Measurements from ENCODE around the gene MAOB. TPM values are rescaled to one million over a fixed set of nuclear protein-coding genes. Genes with fewer than 3 reads are reported as not detected.

MAOB gene
- total and polyA plus RNA-seq, 2 donors (not counting 1 experiment from before 2014, with no cell fraction given), result not detected

- no peak overlapping the region for H3K9ac ChIP-seq (ENCODE audit: low read length)
- Mint-ChIP-seq H3K4me3 (no peak overlapping the region), H3K4me1 (peaks cover 2% of the 10 kb centered on the region), H3K9me3 (ENCODE audit: insufficient read depth) (peaks cover 3% of the 10 kb centered on the region), H3K27ac (no peak overlapping the region), H3K27me3 (peaks cover 17% of the 10 kb centered on the region)
- ChIA-PET CTCF (no interaction called here), POLR2A (no interaction called here)
- peaks cover 0 to 9% (median 1%) of the 10 kb centered on the region in 4 experiments for H3K27me3 ChIP-seq (replicated peaks in 1 of 4; ENCODE audit: control extremely low read depth in 1 of 4, control insufficient read depth in 3 of 4, insufficient read depth in 4 of 4, low read length in 3 of 4)
- no CpG with 5 or more reads among the region's 3 CpGs for WGBS (ENCODE audit: insufficient coverage)
- H3K4me1 ChIP-seq (ENCODE audit: control insufficient read depth in 2 of 2, insufficient read depth in 2 of 2, low read length in 2 of 2), result peaks cover 3 to 7% of the 10 kb centered on the region in 2 donors
- no peaks in the 10 kb centered on the region for H4K20me1 ChIP-seq (ENCODE audit: control insufficient read depth, insufficient read depth, low read length, poor library complexity, severe bottlenecking)
- intact Hi-C loops (cut with micrococcal nuclease), result no loop called here
- no peaks in the 10 kb centered on the region for H3K36me3 ChIP-seq (replicated peaks in 1 of 2; ENCODE audit: control extremely low read depth in 1 of 2, control insufficient read depth in 1 of 2, extremely low read depth in 1 of 2, insufficient read depth in 2 of 2, low read length in 1 of 2)
- H3K4me2 ChIP-seq (replicated peaks; ENCODE audit: low read depth, low read length, poor library complexity, severe bottlenecking), result no peak overlapping the region
- no peak overlapping the region for H3K4me3 ChIP-seq (ENCODE audit: control extremely low read depth in 1 of 5, extremely low read depth in 1 of 5, insufficient read depth in 1 of 5, low read depth in 2 of 5, low read length in 4 of 5)
- TF ChIP-seq EZH2 (IDR thresholded peaks at IDR 0.05; ENCODE audit: borderline replicate concordance, insufficient read depth, low read depth, low read length, poor library complexity, severe bottlenecking), result no peak
- no peak for TF ChIP-seq CTCF (IDR thresholded peaks at IDR 0.05)
- DNase-seq (peak; percentile 3), ATAC-seq (ENCODE audit: low read depth) (no peak)
- H3K9me3 ChIP-seq (ENCODE audit: control extremely low read depth in 1 of 3, control insufficient read depth in 2 of 3, insufficient read depth in 1 of 3, low read length in 2 of 3), result no peaks in the 10 kb centered on the region
- H2AFZ ChIP-seq (ENCODE audit: insufficient read depth, low read depth, low read length, poor library complexity, severe bottlenecking), result no peak overlapping the region
- no peaks in the 10 kb centered on the region for H3K79me2 ChIP-seq (ENCODE audit: control insufficient read depth, insufficient read depth, low read length)
- H3K27ac ChIP-seq (ENCODE audit: low read length in 2 of 2), result no peak overlapping the region
Observed at GRCh38 chrX:43876680-43877079, 5.6 kb downstream of the MAOB start.

DNA sequence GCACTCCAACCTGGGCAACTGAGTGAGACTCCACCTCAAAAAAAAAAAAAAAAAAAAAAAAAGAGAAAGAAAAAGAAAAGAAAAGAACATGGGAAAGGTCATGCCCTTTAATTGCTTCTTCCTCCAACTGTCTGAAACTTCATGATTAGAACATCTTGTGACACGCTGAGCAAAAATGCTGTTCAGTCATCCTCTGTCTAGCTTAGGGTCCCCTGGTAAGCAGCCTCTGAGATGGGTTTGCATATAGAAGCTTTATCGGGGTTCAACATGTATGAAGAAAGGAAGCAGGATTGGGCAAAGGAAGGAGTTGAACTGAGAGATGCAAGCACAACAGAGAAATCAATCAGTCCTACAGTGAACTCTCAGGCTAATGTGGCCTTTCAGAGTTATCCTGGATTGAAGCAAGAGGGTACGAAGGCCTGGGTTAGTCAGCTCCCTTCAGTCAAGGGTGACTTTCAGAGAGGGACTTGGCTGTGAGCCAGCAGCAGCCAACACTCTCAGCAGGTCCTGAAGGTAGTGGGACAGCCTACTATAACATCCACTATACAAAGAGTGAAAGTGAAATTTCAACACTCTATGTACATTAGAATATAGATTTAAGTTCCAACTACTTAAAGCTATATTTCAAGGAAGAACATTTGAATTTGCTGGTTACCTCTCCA, 11.4 kb downstream of the MAOB start:
- TF ChIP-seq EZH2 (IDR thresholded peaks at IDR 0.05; ENCODE audit: borderline replicate concordance, insufficient read depth, low read depth, low read length, poor library complexity, severe bottlenecking) (no peak), CTCF (IDR thresholded peaks at IDR 0.05) (no peak)
- ATAC-seq (ENCODE audit: low read depth) (no peak), DNase-seq (no peak)
- H3K27me3 Mint-ChIP-seq, result no peaks in the 10 kb centered on the region
- no CpG with 5 or more reads among the region's 3 CpGs for WGBS (ENCODE audit: insufficient coverage)
- H3K27ac Mint-ChIP-seq, result no peak overlapping the region
- Histone ChIP-seq H3K4me3 (ENCODE audit: control extremely low read depth in 1 of 5, extremely low read depth in 1 of 5, insufficient read depth in 1 of 5, low read depth in 2 of 5, low read length in 4 of 5) (no peak overlapping the region), H3K4me1 (ENCODE audit: control insufficient read depth in 2 of 2, insufficient read depth in 2 of 2, low read length in 2 of 2) (no peaks in the 10 kb centered on the region), H3K27ac (ENCODE audit: low read length in 2 of 2) (no peak overlapping the region), H3K79me2 (ENCODE audit: control insufficient read depth, insufficient read depth, low read length) (no peaks in the 10 kb centered on the region), H3K27me3 (replicated peaks in 1 of 4; ENCODE audit: control extremely low read depth in 1 of 4, control insufficient read depth in 3 of 4, insufficient read depth in 4 of 4, low read length in 3 of 4) (no peaks in the 10 kb centered on the region), H3K36me3 (replicated peaks in 1 of 2; ENCODE audit: control extremely low read depth in 1 of 2, control insufficient read depth in 1 of 2, extremely low read depth in 1 of 2, insufficient read depth in 2 of 2, low read length in 1 of 2) (no peaks in the 10 kb centered on the region), H3K9me3 (ENCODE audit: control extremely low read depth in 1 of 3, control insufficient read depth in 2 of 3, insufficient read depth in 1 of 3, low read length in 2 of 3) (no peaks in the 10 kb centered on the region), H2AFZ (ENCODE audit: insufficient read depth, low read depth, low read length, poor library complexity, severe bottlenecking) (no peak overlapping the region), H3K9ac (ENCODE audit: low read length) (no peak overlapping the region), H3K4me2 (replicated peaks; ENCODE audit: low read depth, low read length, poor library complexity, severe bottlenecking) (no peak overlapping the region), H4K20me1 (ENCODE audit: control insufficient read depth, insufficient read depth, low read length, poor library complexity, severe bottlenecking) (no peaks in the 10 kb centered on the region)
- peaks cover 3% of the 10 kb centered on the region for H3K9me3 Mint-ChIP-seq (ENCODE audit: insufficient read depth)
- POLR2A ChIA-PET, result no interaction called here
- intact Hi-C loops (cut with micrococcal nuclease), result no loop called here
- CTCF ChIA-PET, result no interaction called here
- no peak overlapping the region for H3K4me3 Mint-ChIP-seq
- H3K4me1 Mint-ChIP-seq, result no peaks in the 10 kb centered on the region

Data from B cell (primary cell).